Measurements from ENCODE around the gene NMNAT2. TPM values are rescaled to one million over a fixed set of nuclear protein-coding genes. Genes with fewer than 3 reads are reported as not detected.

Gene NMNAT2
- total RNA-seq, 1 experiment from 2014 or later: 1.3 TPM

- DNase-seq (ENCODE audit: low read depth): no peak
Observed at GRCh38 chr1:183215076-183215720, 203.0 kb downstream of the NMNAT2 start.

GRCh38 chr1:183214021-183214970 is 203.9 kb downstream of the NMNAT2 start:
- DNase-seq (ENCODE audit: low read depth): no peak

GRCh38 chr1:183212870-183213269 is 205.3 kb downstream of the NMNAT2 start:
- DNase-seq (ENCODE audit: low read depth): no peak

DNA sequence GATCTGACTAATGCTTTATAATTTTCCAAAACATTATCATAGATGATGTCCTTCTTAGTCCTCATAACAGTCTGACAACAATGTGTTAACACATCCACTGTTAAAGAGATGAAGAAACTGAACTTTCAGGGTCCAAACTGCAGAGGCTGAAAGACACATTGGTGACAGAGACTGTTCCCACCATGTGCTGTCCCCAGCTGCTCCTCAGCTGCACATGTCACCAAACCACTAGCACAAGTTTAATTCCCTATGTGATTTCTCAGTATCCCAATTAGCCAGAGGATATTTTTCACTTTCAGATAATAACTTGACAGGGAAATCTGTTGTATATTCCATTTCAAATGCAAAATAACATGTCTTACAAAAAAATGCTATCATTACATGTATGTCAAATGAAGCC is 207.5 kb downstream of the NMNAT2 start:
- DNase-seq (ENCODE audit: low read depth): no peak

DNA sequence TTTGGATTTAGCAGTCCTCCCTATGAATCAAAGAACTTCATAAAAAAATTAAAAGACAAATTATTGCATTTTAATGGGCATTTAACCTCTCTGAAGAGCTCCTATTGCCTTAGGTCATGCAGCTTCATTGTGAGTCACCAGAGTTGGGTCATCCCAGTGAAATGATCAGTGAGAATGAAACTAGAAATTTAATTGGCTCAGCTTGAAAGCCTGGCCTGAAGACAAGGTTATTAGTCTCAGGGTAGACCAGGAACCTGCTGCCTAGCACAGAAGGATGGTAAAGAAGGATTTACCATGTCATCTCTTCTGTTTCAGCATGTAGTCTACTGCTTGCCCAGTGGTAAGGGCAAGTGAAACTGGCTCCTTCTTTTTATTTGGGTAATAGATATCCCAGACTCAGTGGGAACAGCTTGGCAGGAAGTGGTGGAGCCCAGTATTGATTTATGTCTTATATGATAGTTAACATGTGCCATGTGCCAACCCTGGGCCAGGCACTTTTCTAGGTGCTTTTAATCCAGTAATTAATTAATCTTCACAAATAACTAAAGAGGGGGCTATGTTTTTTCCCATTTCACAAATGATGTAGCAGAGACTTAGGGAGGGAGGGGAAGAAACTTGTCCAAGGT is 208.5 kb downstream of the NMNAT2 start:
- peak; percentile 91 for DNase-seq (ENCODE audit: low read depth)

DNA sequence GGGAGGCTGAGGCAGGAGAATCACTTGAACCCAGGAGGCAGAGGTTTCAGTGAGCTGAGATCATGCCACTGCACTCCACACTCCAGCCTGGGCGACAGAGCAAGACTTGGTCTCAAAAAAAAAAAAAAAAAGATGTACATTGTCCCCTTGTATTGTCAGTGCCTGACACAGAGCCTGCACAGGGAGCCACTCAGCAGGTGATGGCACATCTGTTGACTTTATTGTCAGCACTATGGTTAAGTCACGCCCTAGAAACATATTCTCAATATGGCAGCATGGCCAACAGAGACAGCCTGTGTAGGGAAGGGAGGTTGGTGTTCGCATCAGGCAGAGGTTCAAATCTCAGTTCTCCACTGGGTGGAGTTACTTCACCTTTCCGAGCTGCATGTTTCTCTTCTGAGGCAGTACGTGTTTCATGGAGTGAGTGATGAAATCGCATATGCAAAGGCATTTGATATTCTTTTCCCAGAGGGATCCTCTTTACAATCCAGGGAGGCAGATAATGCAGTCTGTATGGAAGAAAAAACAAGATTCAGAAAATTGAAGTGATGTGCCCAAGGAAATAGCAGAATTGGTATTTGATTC is 211.6 kb downstream of the NMNAT2 start:
- DNase-seq (ENCODE audit: low read depth): no peak

GRCh38 chr1:183205196-183205781 is 212.9 kb downstream of the NMNAT2 start:
- peak; percentile 79 for DNase-seq (ENCODE audit: low read depth)

- no peak for DNase-seq (ENCODE audit: low read depth)
Observed at GRCh38 chr1:183203094-183203493, 215.1 kb downstream of the NMNAT2 start.

GRCh38 chr1:183200451-183200850 is 217.7 kb downstream of the NMNAT2 start:
- no peak for DNase-seq (ENCODE audit: low read depth)

GRCh38 chr1:183199304-183199703 is 218.9 kb downstream of the NMNAT2 start:
- DNase-seq (ENCODE audit: low read depth): no peak

GRCh38 chr1:183198463-183198862 is 219.7 kb downstream of the NMNAT2 start:
- peak; percentile 39 for DNase-seq (ENCODE audit: low read depth)

Other genes starting within 250 kb of the NMNAT2 start
- 2.0 and 3.5 TPM in 2 replicates for gene LAMC2, start 232.1 kb downstream of the NMNAT2 start, total RNA-seq (2014; rRNA removed)
- gene SMG7, start 54.1 kb upstream of the NMNAT2 start, total RNA-seq (2014; rRNA removed): 18.8 and 30.1 TPM in 2 replicates
- 0.06 and 0.19 TPM in 2 replicates for gene NCF2, start 172.1 kb upstream of the NMNAT2 start, total RNA-seq (2014; rRNA removed)
- 226 and 239 TPM in 2 replicates for gene ARPC5, start 217.4 kb upstream of the NMNAT2 start, total RNA-seq (2014; rRNA removed)
- gene APOBEC4, start 234.9 kb upstream of the NMNAT2 start, total RNA-seq (2014; rRNA removed): not detected in 2 replicates

Measured in LHCN-M2 (cell line).